Activated T-helper 17 cell treated with anti-CD3 and anti-CD28 coated beads, Interleukin-2, amount 50 U/mL, for 72 hours (primary cell): ENCODE results near the gene NINJ2. TPM values are rescaled to one million over a fixed set of nuclear protein-coding genes. Genes with fewer than 3 reads are reported as not detected.

Source experiments
- ATAC-seq: fragments of 150-1000 bp; cut with Tn5 transposase; replicated peaks from 2 replicates; pipeline ENCODE4 v1.10.0; 2021; ENCODE audit warnings: mild to moderate bottlenecking, moderate library complexity
- H3K27ac Mint-ChIP-seq: one replicate; pipeline ENCODE4 v1.8.0; 2022; ENCODE audit warnings: mixed read lengths
- H3K27me3 Mint-ChIP-seq: one replicate; pipeline ENCODE4 v1.8.0; 2022; ENCODE audit warnings: mixed read lengths
- H3K36me3 Mint-ChIP-seq: one replicate; pipeline ENCODE4 v1.8.0; 2022; ENCODE audit warnings: low read depth, mild to moderate bottlenecking, mixed read lengths
- H3K4me1 Mint-ChIP-seq: one replicate; pipeline ENCODE4 v1.8.0; 2022; ENCODE audit warnings: mixed read lengths
- H3K4me3 Mint-ChIP-seq: one replicate; pipeline ENCODE4 v1.8.0; 2022; ENCODE audit warnings: mild to moderate bottlenecking, mixed read lengths
- H3K9me3 Mint-ChIP-seq: one replicate; pipeline ENCODE4 v1.8.0; 2022; ENCODE audit warnings: mixed read lengths
- total RNA-seq, 2 donors: library from RNA; stranded (reverse); gene quantifications; one replicate each; pipeline ENCODE4 v1.2.3, GENCODE V29; 2022

The NINJ2 gene
- total RNA-seq, 2 donors from 2014 or later: 9.2 to 19.9 TPM

DNA sequence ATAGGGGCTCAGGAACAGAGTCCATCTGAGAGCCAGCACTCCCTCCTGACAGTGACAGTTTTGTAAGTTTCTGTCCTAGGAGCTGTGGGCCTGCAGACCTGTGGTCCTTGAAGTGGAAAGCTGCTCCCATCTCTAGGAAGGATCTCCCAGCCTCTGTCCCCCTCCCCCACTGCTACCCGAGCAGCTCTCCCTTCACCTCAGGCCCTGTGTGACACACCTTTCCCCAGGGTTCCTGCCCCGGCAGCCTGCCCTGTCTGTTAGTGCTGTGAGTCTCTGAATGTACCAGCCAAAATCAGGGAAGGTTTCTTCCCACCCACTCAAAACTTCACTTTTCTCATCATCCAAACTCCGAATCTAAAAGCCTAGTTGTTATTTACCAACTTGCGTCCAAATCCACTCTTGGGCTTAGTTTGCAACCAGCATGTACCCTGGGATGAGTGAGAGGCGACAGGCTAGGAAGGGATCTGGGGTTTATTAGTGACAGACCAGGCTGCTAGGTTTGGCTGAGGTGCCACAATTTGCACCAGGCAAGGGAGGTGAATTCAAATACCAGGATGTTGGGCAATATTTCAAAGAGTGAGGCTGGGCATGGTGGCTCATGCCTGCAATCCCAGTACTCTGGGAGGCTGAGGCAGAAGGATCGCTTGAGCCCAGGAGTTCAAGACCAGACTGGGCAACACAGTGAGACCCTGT, 39.9 kb downstream of the NINJ2 start:
- Mint-ChIP-seq H3K27me3 (no peaks in the 10 kb centered on the region), H3K4me3 (peak overlapping the region; percentile 71), H3K9me3 (no peaks in the 10 kb centered on the region), H3K36me3 (no peaks in the 10 kb centered on the region), H3K27ac (peak overlapping the region; percentile 95), H3K4me1 (peaks cover 17% of the 10 kb centered on the region)
- no peak for ATAC-seq

DNA sequence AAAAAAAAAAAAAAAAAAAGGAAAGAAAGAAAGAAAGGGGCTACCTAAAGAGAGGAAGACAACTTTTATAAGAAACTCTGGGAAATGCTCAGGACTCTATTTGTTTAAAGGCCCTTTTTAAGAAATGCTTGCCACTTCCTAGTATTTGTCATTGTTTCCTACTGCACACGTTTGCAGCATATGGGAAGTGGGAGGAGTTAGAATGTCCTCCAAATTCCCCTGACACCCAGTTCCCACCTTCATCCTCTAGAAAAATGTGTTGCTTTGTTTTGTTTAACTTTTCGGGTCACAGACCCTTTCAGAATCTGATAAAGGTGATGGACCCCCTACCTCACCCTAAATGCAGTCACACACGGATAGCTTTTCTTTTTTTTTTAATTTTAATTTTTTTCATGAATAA, 40.8 kb downstream of the NINJ2 start:
- Mint-ChIP-seq H3K4me1 (peaks cover 18% of the 10 kb centered on the region), H3K36me3 (no peaks in the 10 kb centered on the region), H3K4me3 (peak overlapping the region; percentile 71)

DNA sequence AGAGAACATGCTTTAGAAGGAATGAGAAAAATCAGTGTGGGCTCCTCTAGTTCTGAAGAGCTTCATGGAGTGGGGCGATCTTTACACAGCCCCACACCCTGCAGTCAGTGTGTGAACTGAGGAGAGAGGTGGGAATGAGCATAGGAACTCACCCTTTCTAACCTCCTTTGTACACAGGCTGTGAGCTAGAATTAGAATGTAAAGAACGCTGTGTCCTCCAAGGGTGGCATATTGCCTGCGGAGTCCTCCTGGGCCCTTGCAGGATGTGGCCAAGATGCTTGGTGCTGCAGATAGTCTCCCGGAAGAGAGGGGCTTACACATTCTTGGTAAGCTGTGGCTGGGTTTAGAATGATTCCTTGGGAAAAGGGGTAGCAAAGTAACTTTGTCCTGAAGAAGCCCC, 43.9 kb downstream of the NINJ2 start:
- no peak for ATAC-seq
- Mint-ChIP-seq H3K36me3 (no peaks in the 10 kb centered on the region), H3K9me3 (no peaks in the 10 kb centered on the region), H3K4me3 (no peak overlapping the region), H3K27ac (no peak overlapping the region), H3K27me3 (no peaks in the 10 kb centered on the region), H3K4me1 (peaks cover 27% of the 10 kb centered on the region)

More for the DNA sequence above, 40.8 kb downstream of the NINJ2 start:
- no peaks in the 10 kb centered on the region for H3K9me3 Mint-ChIP-seq
- no peaks in the 10 kb centered on the region for H3K27me3 Mint-ChIP-seq
- peak overlapping the region; percentile 95 for H3K27ac Mint-ChIP-seq
- peak; percentile 86 for ATAC-seq

DNA sequence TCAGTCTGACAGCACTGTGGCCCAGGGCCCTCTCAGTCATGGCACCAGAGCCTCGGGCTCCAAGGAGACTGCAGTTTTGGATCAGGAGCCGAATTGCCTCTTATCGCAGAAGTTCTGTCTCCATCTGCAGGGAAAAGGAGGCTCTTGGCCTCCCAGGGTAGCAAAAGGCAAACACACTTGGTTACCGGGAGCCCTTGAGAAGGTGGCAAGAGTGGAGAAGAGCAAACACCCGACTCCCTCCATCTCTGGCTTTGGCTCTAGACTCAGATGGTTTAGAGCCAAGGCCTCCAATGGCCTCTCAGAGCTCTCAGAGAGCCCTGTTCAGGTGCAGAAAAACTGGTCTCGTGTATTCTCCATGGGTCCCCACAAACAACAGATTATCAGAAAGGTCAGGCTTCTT, 44.6 kb downstream of the NINJ2 start:
- no peaks in the 10 kb centered on the region for H3K9me3 Mint-ChIP-seq
- no peaks in the 10 kb centered on the region for H3K36me3 Mint-ChIP-seq
- no peak for ATAC-seq
- H3K4me1 Mint-ChIP-seq: peaks cover 24% of the 10 kb centered on the region
- no peaks in the 10 kb centered on the region for H3K27me3 Mint-ChIP-seq
- no peak overlapping the region for H3K4me3 Mint-ChIP-seq
- no peak overlapping the region for H3K27ac Mint-ChIP-seq

- ATAC-seq: no peak
- no peaks in the 10 kb centered on the region for H3K36me3 Mint-ChIP-seq
- H3K4me1 Mint-ChIP-seq: peaks cover 12% of the 10 kb centered on the region
- no peak overlapping the region for H3K27ac Mint-ChIP-seq
- H3K9me3 Mint-ChIP-seq: no peaks in the 10 kb centered on the region
- H3K27me3 Mint-ChIP-seq: no peaks in the 10 kb centered on the region
- no peak overlapping the region for H3K4me3 Mint-ChIP-seq
Observed at GRCh38 chr12:617304-617915, 45.8 kb downstream of the NINJ2 start.

DNA sequence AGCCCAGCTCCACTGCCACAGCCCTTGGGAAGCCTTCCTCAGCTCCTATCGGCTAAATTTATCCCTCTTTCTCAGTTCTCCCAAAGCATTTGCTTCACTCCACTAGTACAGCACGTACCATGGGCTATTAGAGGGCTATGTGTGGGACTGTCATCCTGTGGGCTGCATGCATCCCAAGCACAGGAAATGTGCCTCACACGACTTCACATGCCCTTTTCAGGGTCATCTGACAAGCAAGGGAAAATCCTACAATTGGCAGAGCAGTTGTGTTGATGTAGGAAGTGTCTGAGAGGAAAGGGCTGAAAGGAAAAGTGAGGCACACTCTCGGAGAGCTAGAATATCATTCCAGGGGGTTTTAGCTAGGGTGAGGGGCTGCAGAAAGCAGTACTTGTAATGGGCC, 47.6 kb downstream of the NINJ2 start:
- H3K36me3 Mint-ChIP-seq: no peaks in the 10 kb centered on the region
- H3K9me3 Mint-ChIP-seq: no peaks in the 10 kb centered on the region
- no peaks in the 10 kb centered on the region for H3K27me3 Mint-ChIP-seq
- no peak overlapping the region for H3K4me3 Mint-ChIP-seq
- ATAC-seq: no peak
- peaks cover 15% of the 10 kb centered on the region for H3K4me1 Mint-ChIP-seq
- H3K27ac Mint-ChIP-seq: peak overlapping the region; percentile 4

DNA sequence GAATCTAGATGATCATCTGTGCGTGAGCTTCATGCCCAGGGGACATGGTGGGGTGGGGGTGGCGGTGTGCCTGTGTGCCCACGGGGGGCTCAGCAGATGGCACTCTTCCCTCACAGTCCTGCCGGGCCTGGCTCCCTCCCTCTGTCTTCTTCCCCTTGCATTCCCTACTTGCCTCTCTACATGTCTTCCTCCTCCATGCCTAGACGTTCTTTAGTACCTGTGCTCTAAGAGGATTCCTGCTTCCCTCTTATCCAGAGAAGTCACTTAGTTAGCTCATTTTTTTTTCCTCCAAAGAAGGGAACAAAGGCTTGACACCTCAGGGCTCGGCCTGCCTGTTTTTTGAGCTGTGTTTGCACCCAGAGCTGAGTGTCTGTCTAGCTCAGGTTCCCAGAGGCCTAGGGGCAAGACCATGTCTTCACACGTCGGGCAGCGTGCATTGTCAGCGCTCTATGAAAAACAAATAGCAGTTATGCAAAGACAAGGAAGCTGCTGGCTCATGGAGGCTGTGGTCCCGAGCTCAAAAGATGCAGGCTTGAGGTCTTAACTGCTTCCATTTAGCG, 48.8 kb downstream of the NINJ2 start:
- no peaks in the 10 kb centered on the region for H3K36me3 Mint-ChIP-seq
- ATAC-seq: no peak
- H3K4me1 Mint-ChIP-seq: peaks cover 20% of the 10 kb centered on the region
- H3K4me3 Mint-ChIP-seq: no peak overlapping the region
- no peak overlapping the region for H3K27ac Mint-ChIP-seq
- no peaks in the 10 kb centered on the region for H3K9me3 Mint-ChIP-seq
- H3K27me3 Mint-ChIP-seq: no peaks in the 10 kb centered on the region

DNA sequence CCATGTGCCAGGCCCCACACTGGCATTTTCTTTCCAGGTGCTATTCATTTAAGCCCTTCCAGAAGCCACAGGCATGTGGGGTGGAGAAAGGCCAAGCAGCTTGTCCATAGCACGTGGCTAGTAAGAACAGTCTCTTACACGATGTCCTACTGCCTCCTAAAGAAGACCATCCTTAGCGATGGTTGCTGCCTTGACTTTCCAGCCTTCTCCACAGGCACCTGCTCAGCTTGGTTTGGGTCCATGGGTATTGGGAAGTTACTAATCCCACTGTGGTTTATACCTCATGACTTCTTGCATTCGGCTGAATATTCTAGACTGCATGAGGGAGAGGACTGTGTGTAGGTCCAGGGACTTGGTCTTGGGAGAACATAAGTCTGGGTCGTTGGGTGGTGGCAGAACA, 49.2 kb downstream of the NINJ2 start:
- H3K9me3 Mint-ChIP-seq: no peaks in the 10 kb centered on the region

GRCh38 chr12:612886-613285, 50.4 kb downstream of the NINJ2 start:
- H3K4me3 Mint-ChIP-seq: no peak overlapping the region
- peaks cover 23% of the 10 kb centered on the region for H3K4me1 Mint-ChIP-seq
- ATAC-seq: no peak
- H3K27ac Mint-ChIP-seq: no peak overlapping the region
- H3K27me3 Mint-ChIP-seq: no peaks in the 10 kb centered on the region
- no peaks in the 10 kb centered on the region for H3K9me3 Mint-ChIP-seq
- no peaks in the 10 kb centered on the region for H3K36me3 Mint-ChIP-seq

More for the DNA sequence above, 49.2 kb downstream of the NINJ2 start:
- Mint-ChIP-seq H3K36me3 (no peaks in the 10 kb centered on the region), H3K4me3 (no peak overlapping the region), H3K27ac (no peak overlapping the region), H3K4me1 (peaks cover 20% of the 10 kb centered on the region), H3K27me3 (no peaks in the 10 kb centered on the region)
- no peak for ATAC-seq

DNA sequence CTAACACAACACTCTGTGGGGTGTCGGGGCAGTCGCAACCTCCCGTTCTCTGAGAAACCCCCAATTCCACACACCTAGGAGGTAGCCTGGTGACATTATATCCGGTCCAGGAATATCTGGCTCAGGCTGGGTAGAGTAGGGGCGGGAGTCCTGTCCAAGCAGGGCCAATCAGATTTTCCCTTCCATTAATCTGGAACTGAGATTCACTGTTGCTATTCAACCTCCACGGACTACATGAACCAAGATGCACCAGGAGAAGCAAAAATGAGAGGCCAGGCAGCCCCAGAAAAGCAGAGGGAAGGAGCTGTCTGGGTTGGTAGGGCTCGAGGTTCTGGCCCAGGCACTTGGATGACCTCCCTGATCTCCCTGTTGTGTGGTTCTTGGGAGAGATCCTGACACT, 51.0 kb downstream of the NINJ2 start:
- no peak overlapping the region for H3K27ac Mint-ChIP-seq
- peaks cover 26% of the 10 kb centered on the region for H3K4me1 Mint-ChIP-seq
- H3K4me3 Mint-ChIP-seq: no peak overlapping the region
- H3K27me3 Mint-ChIP-seq: no peaks in the 10 kb centered on the region
- no peak for ATAC-seq
- H3K9me3 Mint-ChIP-seq: no peaks in the 10 kb centered on the region
- H3K36me3 Mint-ChIP-seq: no peaks in the 10 kb centered on the region

DNA sequence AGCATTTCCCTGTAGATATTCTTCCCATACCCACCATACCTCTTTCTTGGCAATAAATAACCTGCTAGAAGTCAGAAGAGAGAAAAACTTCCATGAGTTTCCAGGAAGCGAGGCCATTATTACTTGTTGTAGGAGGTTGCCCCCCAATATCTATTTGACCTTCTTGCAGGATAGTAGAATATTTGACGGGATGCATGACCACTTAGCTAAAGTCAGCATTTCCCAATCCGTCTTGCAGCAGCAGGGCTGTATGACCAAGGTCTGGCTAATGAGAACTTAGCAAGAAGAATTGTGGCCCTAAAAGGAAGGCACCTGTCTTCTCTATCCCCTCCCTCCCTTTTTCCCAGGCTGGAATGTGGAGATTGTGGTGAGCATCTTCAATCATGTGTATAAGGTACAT, 51.5 kb downstream of the NINJ2 start:
- Mint-ChIP-seq H3K27ac (no peak overlapping the region), H3K4me3 (peak overlapping the region; percentile 63), H3K27me3 (no peaks in the 10 kb centered on the region), H3K36me3 (no peaks in the 10 kb centered on the region), H3K4me1 (peaks cover 27% of the 10 kb centered on the region), H3K9me3 (no peaks in the 10 kb centered on the region)
- no peak for ATAC-seq

- Mint-ChIP-seq H3K27ac (no peak overlapping the region), H3K9me3 (no peaks in the 10 kb centered on the region), H3K4me1 (peaks cover 22% of the 10 kb centered on the region), H3K36me3 (no peaks in the 10 kb centered on the region), H3K27me3 (no peaks in the 10 kb centered on the region), H3K4me3 (no peak overlapping the region)
- no peak for ATAC-seq
Observed at GRCh38 chr12:608921-609320, 54.3 kb downstream of the NINJ2 start.

DNA sequence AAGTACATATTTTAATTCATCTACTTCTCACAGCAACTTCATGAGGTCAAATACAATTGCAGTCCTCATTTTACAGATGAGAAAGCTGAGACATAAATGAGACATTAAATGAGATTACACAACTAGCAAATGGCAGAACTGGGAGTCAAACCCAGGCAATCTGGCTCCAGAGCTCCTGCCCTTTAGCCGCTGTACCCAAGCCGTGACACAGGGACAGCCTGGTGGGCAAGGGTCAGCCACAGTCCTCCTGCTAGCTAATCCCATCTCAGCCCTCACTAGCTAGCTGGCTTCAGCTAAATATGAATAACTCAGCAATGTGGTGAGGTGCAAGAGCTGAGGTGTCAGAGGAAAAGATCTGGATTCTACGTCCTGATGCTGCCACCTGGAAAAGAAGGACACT, 54.8 kb downstream of the NINJ2 start:
- Mint-ChIP-seq H3K36me3 (no peaks in the 10 kb centered on the region), H3K9me3 (no peaks in the 10 kb centered on the region), H3K4me3 (no peak overlapping the region), H3K27me3 (no peaks in the 10 kb centered on the region), H3K27ac (no peak overlapping the region), H3K4me1 (peaks cover 22% of the 10 kb centered on the region)
- no peak for ATAC-seq

GRCh38 chr12:607541-608001, 55.7 kb downstream of the NINJ2 start:
- no peaks in the 10 kb centered on the region for H3K9me3 Mint-ChIP-seq
- H3K36me3 Mint-ChIP-seq: no peaks in the 10 kb centered on the region
- H3K27ac Mint-ChIP-seq: no peak overlapping the region
- ATAC-seq: peak; percentile 13
- no peaks in the 10 kb centered on the region for H3K27me3 Mint-ChIP-seq
- no peak overlapping the region for H3K4me3 Mint-ChIP-seq
- H3K4me1 Mint-ChIP-seq: peaks cover 22% of the 10 kb centered on the region

GRCh38 chr12:604956-605355, 58.3 kb downstream of the NINJ2 start:
- no peaks in the 10 kb centered on the region for H3K36me3 Mint-ChIP-seq
- ATAC-seq: no peak
- no peaks in the 10 kb centered on the region for H3K27me3 Mint-ChIP-seq
- no peak overlapping the region for H3K4me3 Mint-ChIP-seq
- no peak overlapping the region for H3K27ac Mint-ChIP-seq
- peaks cover 13% of the 10 kb centered on the region for H3K4me1 Mint-ChIP-seq
- H3K9me3 Mint-ChIP-seq: no peaks in the 10 kb centered on the region
